RPMI8226 (cell line): ENCODE data around the gene SIN3B.

ENCODE experiments used
- DNase-seq: peaks from one replicate; pipeline ENCODE4 v3.0.0-alpha.2; 2015

The SIN3B gene

GRCh38 chr19:16824658-16825311 lies 4.4 kb upstream of the SIN3B start:
- no peak for DNase-seq

- peak; percentile 58 for DNase-seq
Observed at GRCh38 chr19:16825312-16826052, 3.7 kb upstream of the SIN3B start.

GRCh38 chr19:16829822-16830289 lies 658 bp downstream of the SIN3B start:
- DNase-seq: peak; percentile 10

- DNase-seq: no peak
Observed at GRCh38 chr19:16830679-16831078, 1.5 kb downstream of the SIN3B start.

- DNase-seq: no peak
Observed at GRCh38 chr19:16831531-16831930, 2.3 kb downstream of the SIN3B start.

- no peak for DNase-seq
Observed at GRCh38 chr19:16834747-16835146, 5.5 kb downstream of the SIN3B start.

GRCh38 chr19:16836115-16837034 lies 7.2 kb downstream of the SIN3B start:
- no peak for DNase-seq

GRCh38 chr19:16837035-16837362 lies 7.8 kb downstream of the SIN3B start:
- no peak for DNase-seq

GRCh38 chr19:16841391-16841926 lies 12.3 kb downstream of the SIN3B start:
- no peak for DNase-seq

- no peak for DNase-seq
Observed at GRCh38 chr19:16846901-16847300, 17.7 kb downstream of the SIN3B start.

- DNase-seq: no peak
Observed at GRCh38 chr19:16847430-16847829, 18.2 kb downstream of the SIN3B start.

- no peak for DNase-seq
Observed at GRCh38 chr19:16849168-16849567, 20.0 kb downstream of the SIN3B start.

- DNase-seq: no peak
Observed at GRCh38 chr19:16850133-16850532, 20.9 kb downstream of the SIN3B start.

GRCh38 chr19:16851031-16851712 lies 22.0 kb downstream of the SIN3B start:
- DNase-seq: no peak

GRCh38 chr19:16853066-16853465 lies 23.9 kb downstream of the SIN3B start:
- no peak for DNase-seq

GRCh38 chr19:16856091-16856490 lies 26.9 kb downstream of the SIN3B start:
- no peak for DNase-seq

- DNase-seq: no peak
Observed at GRCh38 chr19:16859626-16860025, 30.4 kb downstream of the SIN3B start.

GRCh38 chr19:16860118-16860517 lies 30.9 kb downstream of the SIN3B start:
- no peak for DNase-seq

GRCh38 chr19:16861011-16861410 lies 31.8 kb downstream of the SIN3B start:
- DNase-seq: no peak

GRCh38 chr19:16861834-16862233 lies 32.6 kb downstream of the SIN3B start:
- DNase-seq: no peak

GRCh38 chr19:16862826-16863415 lies 33.7 kb downstream of the SIN3B start:
- DNase-seq: no peak

- no peak for DNase-seq
Observed at GRCh38 chr19:16867211-16867610, 38.0 kb downstream of the SIN3B start.
